SK-N-SH (cell line): ENCODE measurements around the gene TAS2R38. TPM values are rescaled to one million over a fixed set of nuclear protein-coding genes. Genes with fewer than 3 reads are reported as not detected.

Source experiments
- CTCF ChIA-PET: fragments of 300-600, 350-600 bp; formaldehyde crosslinking; extraction: SDS; loops from one replicate; lab custom pipeline; 2021; lab: Yijun Ruan, JAX
- POLR2A ChIA-PET: fragments of 350-600 bp; sonication (Branson Sonifier 250); formaldehyde crosslinking; extraction: SDS; loops from one replicate; lab custom pipeline; 2020; ENCODE audit warnings: antibody characterized with exemption, inconsistent platforms; lab: Yijun Ruan, JAX
- DNase-seq: peaks from one replicate; pipeline ENCODE4 v3.0.0; 2012
- H2AFZ ChIP-seq: fragments of 200-600 bp; sonication (generic); 2 replicates; pipeline ENCODE4 v1.8.1; 2016; ENCODE audit warnings: antibody characterized with exemption, mild to moderate bottlenecking, low read depth
- H3F3A ChIP-seq: fragments of 200-600 bp; sonication (generic); replicated peaks from 2 replicates; pipeline ENCODE3; 2016; ENCODE audit warnings: antibody characterized with exemption, mild to moderate bottlenecking; ENCODE audit not compliant: insufficient read depth
- H3K27ac ChIP-seq, 2 experiments: fragments of 200-500 bp in 1 of 2; fragments of 200-600 bp in 1 of 2; sonication (Bioruptor generic) in 1 of 2; sonication (generic), shearing (Covaris generic) in 1 of 2; 2 replicates each; pipeline versions ENCODE4 v1.5.1 to v1.6.1; 2014 to 2016; ENCODE audit warnings: low read depth in 2 of 2, inconsistent platforms in 1 of 2, low read length in 1 of 2, mild to moderate bottlenecking in 1 of 2, mixed read lengths in 1 of 2
- H3K27me3 ChIP-seq: fragments of 200-600 bp; sonication (generic), shearing (Covaris generic); 2 replicates; pipeline ENCODE4 v1.6.1; 2016; ENCODE audit warnings: mixed run types; ENCODE audit not compliant: insufficient read depth
- H3K36me3 ChIP-seq, 2 experiments: fragments of 200-500 bp in 1 of 2; fragments of 200-600 bp in 1 of 2; sonication (Bioruptor generic) in 1 of 2; sonication (generic) in 1 of 2; replicated peaks in 1 of 2; 2 replicates each; pipeline versions ENCODE3 to v1.5.1; 2014 to 2016; ENCODE audit warnings: low read length in 1 of 2, mild to moderate bottlenecking in 1 of 2; ENCODE audit not compliant: insufficient read depth in 2 of 2, control insufficient read depth in 1 of 2
- H3K4me1 ChIP-seq, 2 experiments: fragments of 200-500 bp in 1 of 2; fragments of 200-600 bp in 1 of 2; sonication (Bioruptor generic) in 1 of 2; sonication (generic), shearing (Covaris generic) in 1 of 2; 2 replicates each; pipeline versions ENCODE4 v1.5.1 to v1.6.1; 2014 to 2016; ENCODE audit warnings: low read depth in 1 of 2, low read length in 1 of 2, mixed run types in 1 of 2; ENCODE audit not compliant: insufficient read depth in 2 of 2, control insufficient read depth in 1 of 2
- H3K4me2 ChIP-seq: fragments of 200-600 bp; sonication (generic), shearing (Covaris generic); 2 replicates; pipeline ENCODE4 v1.6.1; 2017; ENCODE audit warnings: mixed run types
- H3K4me3 ChIP-seq, 2 experiments: fragments of 200-500 bp in 1 of 2; fragments of 200-600 bp in 1 of 2; sonication (Bioruptor generic) in 1 of 2; sonication (generic), shearing (Covaris generic) in 1 of 2; 2 replicates each; pipeline versions ENCODE4 v1.5.1 to v1.8.1; 2014 to 2016; ENCODE audit warnings: low read depth in 2 of 2, inconsistent platforms in 1 of 2, low read length in 1 of 2, mild to moderate bottlenecking in 1 of 2, mixed read lengths in 1 of 2, moderate library complexity in 1 of 2
- H3K79me2 ChIP-seq: fragments of 200-600 bp; sonication (generic); 2 replicates; pipeline ENCODE4 v1.8.1; 2017; ENCODE audit warnings: mild to moderate bottlenecking; ENCODE audit not compliant: insufficient read depth
- H3K9ac ChIP-seq: fragments of 200-600 bp; sonication (generic); 2 replicates; pipeline ENCODE4 v1.6.1; 2017; ENCODE audit warnings: mixed run types
- H3K9me2 ChIP-seq: fragments of 200-600 bp; sonication (generic); 2 replicates; pipeline ENCODE4 v1.6.1; 2017; ENCODE audit warnings: mixed run types
- H3K9me3 ChIP-seq: fragments of 200-600 bp; sonication (generic); 2 replicates; pipeline ENCODE4 v1.6.1; 2017; ENCODE audit warnings: mixed run types, mild to moderate bottlenecking, moderate library complexity
- H4K20me1 ChIP-seq: fragments of 200-600 bp; sonication (generic); 2 replicates; pipeline ENCODE4 v1.6.1; 2017; ENCODE audit warnings: mild to moderate bottlenecking, mixed run types; ENCODE audit not compliant: insufficient read depth
- CHD2 ChIP-seq: fragments of 150-350 bp; IDR thresholded peaks from 2 replicates; pipeline ENCODE4 v1.6.1; 2018; ENCODE audit warnings: low read length; ENCODE audit not compliant: partially characterized antibody
- FOSL2 ChIP-seq: IDR thresholded peaks from 2 replicates; pipeline ENCODE4 v1.4.0; 2012; ENCODE audit warnings: low read depth, mild to moderate bottlenecking, moderate library complexity, borderline replicate concordance
- FOXM1 ChIP-seq: IDR thresholded peaks from 2 replicates; pipeline ENCODE4 v1.4.0; 2012; ENCODE audit warnings: low read depth, mild to moderate bottlenecking
- GABPA ChIP-seq: IDR thresholded peaks from 2 replicates; pipeline ENCODE4 v1.4.0; 2012; ENCODE audit warnings: low read depth, mild to moderate bottlenecking
- GATA2 ChIP-seq: sonication (generic); formaldehyde crosslinking; IDR thresholded peaks from 2 replicates; pipeline ENCODE4 v1.5.0; 2020; ENCODE audit warnings: mild to moderate bottlenecking, missing genetic modification reagents
- MXI1 ChIP-seq: IDR thresholded peaks from 2 replicates; pipeline ENCODE4 v1.6.1; 2012; ENCODE audit warnings: mild to moderate bottlenecking, low read depth, low read length, improper control_type of control experiment
- RAD21 ChIP-seq: IDR thresholded peaks from 2 replicates; pipeline ENCODE4 v1.6.1; 2012; ENCODE audit warnings: mild to moderate bottlenecking, low read length
- RXRA ChIP-seq: IDR thresholded peaks from 2 replicates; pipeline ENCODE4 v1.4.0; 2012; ENCODE audit warnings: low read depth, mild to moderate bottlenecking, borderline replicate concordance
- SIN3A ChIP-seq: IDR thresholded peaks from 2 replicates; pipeline ENCODE4 v1.6.1; 2012; ENCODE audit warnings: low read depth, mild to moderate bottlenecking, low read length, moderate library complexity, borderline replicate concordance
- SMC3 ChIP-seq: IDR thresholded peaks from 2 replicates; pipeline ENCODE4 v1.6.1; 2012; ENCODE audit warnings: low read depth, low read length, improper control_type of control experiment
- TEAD4 ChIP-seq: IDR thresholded peaks from 2 replicates; pipeline ENCODE4 v1.4.0; 2012; ENCODE audit warnings: mild to moderate bottlenecking, borderline replicate concordance; ENCODE audit not compliant: insufficient read depth
- YY1 ChIP-seq: IDR thresholded peaks from 2 replicates; pipeline ENCODE4 v1.4.0; 2012; ENCODE audit warnings: low read depth, mild to moderate bottlenecking
- WGBS: methylation state at CpG from one replicate; pipeline ENCODE4 v1.1.6; 2017; ENCODE audit warnings: low lambda C conversion rate; 5-methylcytosine and 5-hydroxymethylcytosine counted together
- polyA plus RNA-seq, 3 experiments: library from polyadenylated mRNA; depleted of rRNA; stranded (reverse); fragments of >200 nt; gene quantifications; 2 replicates each; pipeline ENCODE4 v1.2.3, GENCODE V29; 2012
- TF ChIP-seq, protein P1 (sequence below): IDR thresholded peaks from 2 replicates; pipeline ENCODE4 v1.4.0; 2012; ENCODE audit warnings: low read depth
- TF ChIP-seq, protein P2 (sequence below): IDR thresholded peaks from 2 replicates; pipeline ENCODE4; 2012
- TF ChIP-seq, protein P3 (sequence below): fragments of 150-350 bp; IDR thresholded peaks from 2 replicates; pipeline ENCODE4 v1.6.1; 2017; ENCODE audit warnings: antibody characterized with exemption, low read length, low read depth, borderline replicate concordance

The TAS2R38 gene
- polyA plus RNA-seq, 1 of the 3 experiments (the other 2 are of a cell fraction) = 0.23 TPM

DNA sequence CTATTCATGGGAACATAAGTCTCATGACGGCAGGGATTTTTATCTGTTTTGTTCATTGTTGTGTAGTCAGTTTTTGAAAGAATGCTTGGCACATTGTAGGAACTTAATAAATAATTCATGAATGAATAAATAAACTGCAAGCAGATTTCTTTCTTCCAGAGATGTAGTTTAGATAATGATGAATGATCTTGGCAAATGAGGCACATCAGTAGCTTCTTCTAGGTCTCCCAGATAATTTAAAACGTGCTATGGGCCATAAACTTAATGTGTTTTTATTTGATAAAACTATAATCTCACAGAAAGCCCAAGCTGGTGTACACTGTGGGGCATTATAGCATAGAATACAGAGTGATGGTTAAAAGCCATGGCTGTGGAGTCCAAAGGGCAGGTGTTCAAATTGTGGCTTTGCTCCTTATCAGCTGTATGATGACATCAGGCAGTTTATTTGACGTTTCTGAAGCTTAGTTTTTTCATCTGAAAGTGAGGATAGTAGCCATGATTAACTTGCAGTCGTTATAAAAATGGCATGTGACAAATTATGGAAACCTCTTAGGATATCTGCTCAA is 25.6 kb upstream of the TAS2R38 start:
- 19% methylated on average over 4 of the region's 4 CpGs for WGBS
- H3K9me2 ChIP-seq = no peaks in the 10 kb centered on the region
- H3F3A ChIP-seq = peaks cover 28% of the 10 kb centered on the region
- H3K27ac ChIP-seq = no peak overlapping the region
- no peaks in the 10 kb centered on the region for H3K9me3 ChIP-seq
- no peaks in the 10 kb centered on the region for H3K36me3 ChIP-seq
- no peak overlapping the region for H3K4me2 ChIP-seq
- CTCF ChIA-PET = interaction anchor here (2.2 kb wide), 1 partner anchor 23 kb away, joined by 13 read pairs; no protein-coding TSS in a partner anchor
- TF ChIP-seq SIN3A (no peak), CHD2 (no peak), TEAD4 (no peak), FOSL2 (no peak), GATA2 (CRISPR knock-in tag) (no peak), MXI1 (no peak), GABPA (no peak)
- TF ChIP-seq, protein P1, sequence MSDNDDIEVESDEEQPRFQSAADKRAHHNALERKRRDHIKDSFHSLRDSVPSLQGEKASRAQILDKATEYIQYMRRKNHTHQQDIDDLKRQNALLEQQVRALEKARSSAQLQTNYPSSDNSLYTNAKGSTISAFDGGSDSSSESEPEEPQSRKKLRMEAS = no peak
- TF ChIP-seq, protein P2, sequence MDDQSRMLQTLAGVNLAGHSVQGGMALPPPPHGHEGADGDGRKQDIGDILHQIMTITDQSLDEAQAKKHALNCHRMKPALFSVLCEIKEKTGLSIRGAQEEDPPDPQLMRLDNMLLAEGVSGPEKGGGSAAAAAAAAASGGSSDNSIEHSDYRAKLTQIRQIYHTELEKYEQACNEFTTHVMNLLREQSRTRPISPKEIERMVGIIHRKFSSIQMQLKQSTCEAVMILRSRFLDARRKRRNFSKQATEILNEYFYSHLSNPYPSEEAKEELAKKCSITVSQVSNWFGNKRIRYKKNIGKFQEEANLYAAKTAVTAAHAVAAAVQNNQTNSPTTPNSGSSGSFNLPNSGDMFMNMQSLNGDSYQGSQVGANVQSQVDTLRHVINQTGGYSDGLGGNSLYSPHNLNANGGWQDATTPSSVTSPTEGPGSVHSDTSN = no peak
- H3K27me3 ChIP-seq = no peaks in the 10 kb centered on the region
- peaks cover 0 to 17% of the 10 kb centered on the region in 2 experiments; a peak in 2 of 4 replicates for H3K4me1 ChIP-seq
- POLR2A ChIA-PET = no interaction called here
- no peaks in the 10 kb centered on the region for H4K20me1 ChIP-seq
- no peak overlapping the region for H3K4me3 ChIP-seq
- no peak for DNase-seq
- no peak overlapping the region for H3K9ac ChIP-seq
- no peak overlapping the region for H2AFZ ChIP-seq
- no peaks in the 10 kb centered on the region for H3K79me2 ChIP-seq

DNA sequence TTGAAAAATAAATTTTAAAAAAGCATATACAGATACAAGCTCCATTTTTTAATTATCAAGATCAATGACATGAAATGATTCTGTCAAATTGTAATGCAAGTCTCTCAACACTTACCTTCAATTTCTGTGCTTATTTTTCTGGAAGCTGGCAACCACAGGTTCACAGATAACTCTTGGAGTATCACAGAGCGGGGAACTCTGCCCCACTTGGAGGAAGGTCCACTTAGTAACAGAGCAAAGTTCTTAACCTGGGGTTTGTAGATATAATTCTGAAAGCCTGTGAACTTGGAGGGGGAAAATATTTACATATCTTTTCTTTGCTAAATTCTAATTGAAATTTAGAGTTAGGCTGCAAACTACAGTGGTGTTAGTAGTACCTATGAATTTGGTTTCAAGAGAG is 19.8 kb upstream of the TAS2R38 start:
- Histone ChIP-seq H3K4me3 (no peak overlapping the region), H3K79me2 (no peaks in the 10 kb centered on the region), H3K4me1 (0 out of 4 replicates have a peak, but pooled peaks cover 0 to 4% of the 10 kb centered on the region in 2 experiments), H4K20me1 (no peaks in the 10 kb centered on the region), H3K9me2 (no peaks in the 10 kb centered on the region), H3K4me2 (no peak overlapping the region), H3K27me3 (no peaks in the 10 kb centered on the region), H3K27ac (no peak overlapping the region), H3K9ac (no peak overlapping the region), H2AFZ (no peak overlapping the region), H3F3A (no peaks in the 10 kb centered on the region), H3K36me3 (no peaks in the 10 kb centered on the region), H3K9me3 (no peaks in the 10 kb centered on the region)
- CTCF ChIA-PET = interaction anchor here (7.3 kb wide), 1 partner anchor 17 kb away, joined by 43 read pairs; no protein-coding TSS in a partner anchor
- no peak for DNase-seq
- TF ChIP-seq, protein P3, sequence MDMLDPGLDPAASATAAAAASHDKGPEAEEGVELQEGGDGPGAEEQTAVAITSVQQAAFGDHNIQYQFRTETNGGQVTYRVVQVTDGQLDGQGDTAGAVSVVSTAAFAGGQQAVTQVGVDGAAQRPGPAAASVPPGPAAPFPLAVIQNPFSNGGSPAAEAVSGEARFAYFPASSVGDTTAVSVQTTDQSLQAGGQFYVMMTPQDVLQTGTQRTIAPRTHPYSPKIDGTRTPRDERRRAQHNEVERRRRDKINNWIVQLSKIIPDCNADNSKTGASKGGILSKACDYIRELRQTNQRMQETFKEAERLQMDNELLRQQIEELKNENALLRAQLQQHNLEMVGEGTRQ = no peak
- TF ChIP-seq YY1 = no peak
- no peak for TF ChIP-seq FOSL2
- no peak for TF ChIP-seq TEAD4
- TF ChIP-seq RXRA = no peak
- no peak for TF ChIP-seq RAD21
- TF ChIP-seq SMC3 = no peak
- TF ChIP-seq SIN3A = no peak
- no peak for TF ChIP-seq FOXM1
- POLR2A ChIA-PET = no interaction called here
- WGBS = 39% methylated on average over 1 of the region's 1 CpG
